ENCODE measurements around the gene LMX1A. TPM values are rescaled to one million over a fixed set of nuclear protein-coding genes. Genes with fewer than 3 reads are reported as not detected.

LMX1A gene
- total and polyA plus RNA-seq, 2 experiments from 2014 or later = not detected

DNA sequence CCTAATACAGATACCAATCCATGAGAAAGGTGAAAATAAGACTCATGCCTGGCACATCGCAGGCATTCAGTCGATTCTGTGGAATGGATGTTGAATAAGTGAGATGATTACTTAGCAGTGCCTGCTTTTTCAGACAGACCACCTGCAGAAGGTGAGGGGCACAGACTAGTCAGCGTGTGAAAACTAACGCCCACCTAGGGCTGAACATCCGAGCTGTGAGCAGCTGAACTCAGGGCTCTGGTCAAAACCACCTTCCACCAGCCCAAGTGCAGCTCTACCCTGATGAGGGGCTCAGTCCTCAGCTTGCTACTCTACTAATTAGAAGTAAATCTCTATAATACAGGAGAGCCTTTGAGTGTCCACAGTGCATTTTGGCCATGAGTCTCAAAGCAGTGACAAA lies 32.5 kb downstream of the LMX1A start (continued):
- TF ChIP-seq, protein P1, sequence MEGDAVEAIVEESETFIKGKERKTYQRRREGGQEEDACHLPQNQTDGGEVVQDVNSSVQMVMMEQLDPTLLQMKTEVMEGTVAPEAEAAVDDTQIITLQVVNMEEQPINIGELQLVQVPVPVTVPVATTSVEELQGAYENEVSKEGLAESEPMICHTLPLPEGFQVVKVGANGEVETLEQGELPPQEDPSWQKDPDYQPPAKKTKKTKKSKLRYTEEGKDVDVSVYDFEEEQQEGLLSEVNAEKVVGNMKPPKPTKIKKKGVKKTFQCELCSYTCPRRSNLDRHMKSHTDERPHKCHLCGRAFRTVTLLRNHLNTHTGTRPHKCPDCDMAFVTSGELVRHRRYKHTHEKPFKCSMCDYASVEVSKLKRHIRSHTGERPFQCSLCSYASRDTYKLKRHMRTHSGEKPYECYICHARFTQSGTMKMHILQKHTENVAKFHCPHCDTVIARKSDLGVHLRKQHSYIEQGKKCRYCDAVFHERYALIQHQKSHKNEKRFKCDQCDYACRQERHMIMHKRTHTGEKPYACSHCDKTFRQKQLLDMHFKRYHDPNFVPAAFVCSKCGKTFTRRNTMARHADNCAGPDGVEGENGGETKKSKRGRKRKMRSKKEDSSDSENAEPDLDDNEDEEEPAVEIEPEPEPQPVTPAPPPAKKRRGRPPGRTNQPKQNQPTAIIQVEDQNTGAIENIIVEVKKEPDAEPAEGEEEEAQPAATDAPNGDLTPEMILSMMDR (conservative IDR thresholded peaks at IDR 0.05; ENCODE audit: low read depth in 2 of 2) = no peak
- TF ChIP-seq REST (IDR thresholded peaks at IDR 0.05; ENCODE audit: unreplicated experiment) (no peak), POLR2AphosphoS5 (IDR thresholded peaks at IDR 0.05; ENCODE audit: low read depth) (no peak)

DNA sequence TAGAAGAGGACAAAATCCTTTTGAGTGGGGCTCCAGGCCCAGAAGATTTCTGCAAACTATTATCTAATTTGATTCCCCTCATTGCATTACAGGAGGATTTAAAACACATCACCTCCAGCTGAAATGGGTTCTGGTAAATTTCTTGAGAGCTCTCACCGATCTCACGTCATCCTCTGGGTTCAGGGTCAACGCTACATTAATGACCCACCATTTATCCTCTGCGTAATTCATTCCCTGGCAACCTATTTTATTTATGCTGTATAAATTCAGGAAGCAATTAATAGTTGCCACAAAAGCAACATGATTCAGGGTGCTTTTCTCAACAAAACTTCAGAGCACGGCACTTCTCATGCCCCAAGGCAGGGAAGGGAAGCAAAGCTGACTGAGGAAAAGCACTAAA lies 38.9 kb downstream of the LMX1A start:
- Mint-ChIP-seq H3K4me3 (no peak overlapping the region), H3K36me3 (ENCODE audit: low read depth) (0 out of 3 replicates have a peak, but pooled peaks cover under 1% of the 10 kb centered on the region), H3K4me1 (no peaks in the 10 kb centered on the region), H3K27me3 (ENCODE audit: insufficient read depth, low read depth, poor library complexity) (peaks cover 4% of the 10 kb centered on the region), H3K27ac (no peak overlapping the region), H3K9me3 (peaks cover 2% of the 10 kb centered on the region; the same call in 2 of the 3 replicates)
- H3K27me3 ChIP-seq (ENCODE audit: insufficient read depth) = no peaks in the 10 kb centered on the region
- no peaks in the 10 kb centered on the region for H4K20me1 ChIP-seq (replicated peaks; ENCODE audit: insufficient read depth)
- no peak overlapping the region for H2AFZ ChIP-seq
- H3K9me2 ChIP-seq (ENCODE audit: insufficient read depth) = no peaks in the 10 kb centered on the region
- H3K4me1 ChIP-seq (ENCODE audit: insufficient read depth) = no peaks in the 10 kb centered on the region
- no peak overlapping the region for H3K4me2 ChIP-seq
- ATAC-seq (no peak), DNase-seq (ENCODE audit: low spot score) (no peak)
- H3K36me3 ChIP-seq (ENCODE audit: insufficient read depth) = no peaks in the 10 kb centered on the region
- H3K4me3 ChIP-seq = no peak overlapping the region
- no peaks in the 10 kb centered on the region for H3F3A ChIP-seq (replicated peaks; ENCODE audit: low read depth)
- no peaks in the 10 kb centered on the region for H3K79me2 ChIP-seq (replicated peaks; ENCODE audit: insufficient read depth)
- no peak overlapping the region for H3K27ac ChIP-seq (ENCODE audit: low read depth)
- no peak for TF ChIP-seq JUNB (IDR thresholded peaks at IDR 0.05; ENCODE audit: unreplicated experiment)
- no peak for TF ChIP-seq ZNF114 (CRISPR knock-in tag; IDR thresholded peaks at IDR 0.05)
- no peak for TF ChIP-seq POLR2AphosphoS5 (IDR thresholded peaks at IDR 0.05; ENCODE audit: low read depth)
- TF ChIP-seq ETS1 (IDR thresholded peaks at IDR 0.05) = no peak
- TF ChIP-seq EZH2 (IDR thresholded peaks at IDR 0.05; ENCODE audit: low read depth, unreplicated experiment) = no peak
- TF ChIP-seq, protein P1 (conservative IDR thresholded peaks at IDR 0.05; ENCODE audit: low read depth in 2 of 2) = no peak
- no peak for TF ChIP-seq ZNF331 (CRISPR knock-in tag; IDR thresholded peaks at IDR 0.05; ENCODE audit: low read depth)
- TF ChIP-seq NANOG (IDR thresholded peaks at IDR 0.05; ENCODE audit: borderline replicate concordance) = no peak
- no peak for TF ChIP-seq EZH2phosphoT487 (IDR thresholded peaks at IDR 0.05; ENCODE audit: unreplicated experiment)
- no peak for TF ChIP-seq STAT1 (IDR thresholded peaks at IDR 0.05; ENCODE audit: unreplicated experiment)
- no peak for TF ChIP-seq CREB1 (CRISPR knock-in tag; IDR thresholded peaks at IDR 0.05; ENCODE audit: low read depth)

All from GM23338 (cell line).